C4-2B (cell line): ENCODE results near the gene BTN1A1.

Experiments
- CTCF ChIP-seq: fragments of 450-650 bp; conservative IDR thresholded peaks from 2 replicates; pipeline ENCODE4 v1.5.1; 2017; ENCODE audit warnings: mild to moderate bottlenecking
- ZFX ChIP-seq: fragments of 450-650 bp; IDR thresholded peaks from 2 replicates; pipeline ENCODE4 v1.6.1; 2017

- TF ChIP-seq CTCF (no peak), ZFX (no peak)
Measured at GRCh38 chr6:26493258-26493657, 6.8 kb upstream of the BTN1A1 start.
